ENCODE measurements around the gene MAST4. TPM values are rescaled to one million over a fixed set of nuclear protein-coding genes. Genes with fewer than 3 reads are reported as not detected.

Gene MAST4
- polyA plus RNA-seq, 1 donor (not counting 4 experiments of a cell fraction or from before 2014, with no cell fraction given) = 19.8 TPM

GRCh38 chr5:66779528-66779927 lies 183.3 kb downstream of the MAST4 start:
- Histone ChIP-seq H3K9me1 (ENCODE audit: control insufficient read depth, extremely low read depth, insufficient read depth, low read length) (no peaks in the 10 kb centered on the region), H3K27ac (ENCODE audit: control insufficient read depth, insufficient read depth, low read length) (no peak overlapping the region), H3K4me1 (ENCODE audit: control insufficient read depth, extremely low read depth, insufficient read depth, low read length) (no peaks in the 10 kb centered on the region), H3K79me2 (ENCODE audit: control insufficient read depth, insufficient read depth, low read length) (no peaks in the 10 kb centered on the region), H3K9me3 (ENCODE audit: control insufficient read depth, low read depth, low read length) (no peaks in the 10 kb centered on the region), H4K20me1 (ENCODE audit: control insufficient read depth, extremely low read depth, insufficient read depth, low read length) (no peaks in the 10 kb centered on the region), H3K4me2 (ENCODE audit: control insufficient read depth, extremely low read depth, insufficient read depth, low read depth, low read length) (no peak overlapping the region), H2AFZ (ENCODE audit: control insufficient read depth, low read length) (no peak overlapping the region), H3K36me3 (ENCODE audit: control insufficient read depth in 2 of 2, extremely low read depth in 1 of 2, insufficient read depth in 2 of 2, low read length in 2 of 2) (no peaks in the 10 kb centered on the region), H3K4me3 (ENCODE audit: control insufficient read depth in 2 of 3, extremely low read depth in 1 of 3, insufficient read depth in 2 of 3, low read depth in 1 of 3, low read length in 3 of 3) (no peak overlapping the region), H3K27me3 (ENCODE audit: control insufficient read depth, extremely low read depth, insufficient read depth, low read length) (no peaks in the 10 kb centered on the region), H3K9ac (ENCODE audit: control insufficient read depth, extremely low read depth, insufficient read depth, low read length) (no peak overlapping the region)
- FAIRE-seq = no peak
- dilution Hi-C loops (cut with MboI; ENCODE audit: extremely low pct_ligation_motif_present, low sequenced_read_pairs) = loop anchor here (25.0 kb wide), 1 partner anchor 467 kb away; no protein-coding TSS in a partner anchor
- DNase-seq (ENCODE audit: low read depth, low spot score) = no peak
- TF ChIP-seq EZH2 (IDR thresholded peaks at IDR 0.05; ENCODE audit: low read length) = no peak
- TF ChIP-seq CTCF (optimal IDR thresholded peaks at IDR 0.05 in 1 of 3, IDR thresholded peaks at IDR 0.05 in 1 of 3, conservative IDR thresholded peaks at IDR 0.05 in 1 of 3; ENCODE audit: extremely low read depth in 1 of 3, insufficient read depth in 2 of 3, low read length in 3 of 3) = no peak

- Histone ChIP-seq H3K9me3 (ENCODE audit: control insufficient read depth, low read depth, low read length) (no peaks in the 10 kb centered on the region), H3K79me2 (ENCODE audit: control insufficient read depth, insufficient read depth, low read length) (no peaks in the 10 kb centered on the region), H3K4me2 (ENCODE audit: control insufficient read depth, extremely low read depth, insufficient read depth, low read depth, low read length) (no peak overlapping the region), H3K27me3 (ENCODE audit: control insufficient read depth, extremely low read depth, insufficient read depth, low read length) (no peaks in the 10 kb centered on the region), H3K9ac (ENCODE audit: control insufficient read depth, extremely low read depth, insufficient read depth, low read length) (no peak overlapping the region), H3K4me3 (ENCODE audit: control insufficient read depth in 2 of 3, extremely low read depth in 1 of 3, insufficient read depth in 2 of 3, low read depth in 1 of 3, low read length in 3 of 3) (no peak overlapping the region), H4K20me1 (ENCODE audit: control insufficient read depth, extremely low read depth, insufficient read depth, low read length) (no peaks in the 10 kb centered on the region), H3K27ac (ENCODE audit: control insufficient read depth, insufficient read depth, low read length) (no peak overlapping the region), H3K36me3 (ENCODE audit: control insufficient read depth in 2 of 2, extremely low read depth in 1 of 2, insufficient read depth in 2 of 2, low read length in 2 of 2) (no peaks in the 10 kb centered on the region), H2AFZ (ENCODE audit: control insufficient read depth, low read length) (no peak overlapping the region), H3K4me1 (ENCODE audit: control insufficient read depth, extremely low read depth, insufficient read depth, low read length) (no peaks in the 10 kb centered on the region), H3K9me1 (ENCODE audit: control insufficient read depth, extremely low read depth, insufficient read depth, low read length) (no peaks in the 10 kb centered on the region)
- no peak for TF ChIP-seq EZH2 (IDR thresholded peaks at IDR 0.05; ENCODE audit: low read length)
- TF ChIP-seq CTCF (optimal IDR thresholded peaks at IDR 0.05 in 1 of 3, IDR thresholded peaks at IDR 0.05 in 1 of 3, conservative IDR thresholded peaks at IDR 0.05 in 1 of 3; ENCODE audit: extremely low read depth in 1 of 3, insufficient read depth in 2 of 3, low read length in 3 of 3) = no peak
- dilution Hi-C loops (cut with MboI; ENCODE audit: extremely low pct_ligation_motif_present, low sequenced_read_pairs) = loop anchor here (25.0 kb wide), 1 partner anchor 476 kb away; no protein-coding TSS in a partner anchor
- FAIRE-seq (no peak), DNase-seq (ENCODE audit: low read depth, low spot score) (no peak)
Measured at GRCh38 chr5:66788556-66788955, 192.4 kb downstream of the MAST4 start.

Data from keratinocyte (primary cell).